Measurements from ENCODE around the gene COQ7. TPM values are rescaled to one million over a fixed set of nuclear protein-coding genes. Genes with fewer than 3 reads are reported as not detected.

The COQ7 gene
- total and polyA plus RNA-seq, 2 experiments from 2014 or later: 17.9 to 21.7 TPM

GRCh38 chr16:19127205-19127604, 59.8 kb downstream of the COQ7 start:
- Mint-ChIP-seq H3K4me3 (no peak overlapping the region), H3K36me3 (ENCODE audit: low read depth) (no peaks in the 10 kb centered on the region), H3K9me3 (peaks cover 12% of the 10 kb centered on the region; the same call in 2 of the 3 replicates), H3K4me1 (peaks cover 24% of the 10 kb centered on the region), H3K27me3 (ENCODE audit: insufficient read depth, low read depth, poor library complexity) (peaks cover 9% of the 10 kb centered on the region), H3K27ac (no peak overlapping the region)
- ATAC-seq: no peak
- peaks cover 20% of the 10 kb centered on the region for H3K4me1 ChIP-seq (ENCODE audit: insufficient read depth)
- TF ChIP-seq REST (IDR thresholded peaks at IDR 0.05; ENCODE audit: unreplicated experiment) (no peak), ZNF462 (CRISPR knock-in tag; IDR thresholded peaks at IDR 0.05) (no peak), ETS1 (IDR thresholded peaks at IDR 0.05) (no peak), ZNF331 (CRISPR knock-in tag; IDR thresholded peaks at IDR 0.05; ENCODE audit: low read depth) (no peak), CREB1 (CRISPR knock-in tag; IDR thresholded peaks at IDR 0.05; ENCODE audit: low read depth) (no peak), POLR2AphosphoS5 (IDR thresholded peaks at IDR 0.05; ENCODE audit: low read depth) (no peak), NANOG (IDR thresholded peaks at IDR 0.05; ENCODE audit: borderline replicate concordance) (no peak), EZH2phosphoT487 (IDR thresholded peaks at IDR 0.05; ENCODE audit: unreplicated experiment) (no peak), CTCF (conservative IDR thresholded peaks at IDR 0.05; ENCODE audit: low read depth in 2 of 2) (no peak), JUNB (IDR thresholded peaks at IDR 0.05; ENCODE audit: unreplicated experiment) (no peak), STAT1 (IDR thresholded peaks at IDR 0.05; ENCODE audit: unreplicated experiment) (no peak), ZNF114 (CRISPR knock-in tag; IDR thresholded peaks at IDR 0.05) (no peak), EZH2 (IDR thresholded peaks at IDR 0.05; ENCODE audit: low read depth, unreplicated experiment) (no peak)
- H3F3A ChIP-seq (replicated peaks; ENCODE audit: low read depth): no peaks in the 10 kb centered on the region
- DNase-seq (ENCODE audit: low spot score): no peak
- no peaks in the 10 kb centered on the region for H3K79me2 ChIP-seq (replicated peaks; ENCODE audit: insufficient read depth)
- no peak overlapping the region for H3K4me2 ChIP-seq
- no peaks in the 10 kb centered on the region for H3K9me2 ChIP-seq (ENCODE audit: insufficient read depth)
- H2AFZ ChIP-seq: no peak overlapping the region
- H3K27me3 ChIP-seq (ENCODE audit: insufficient read depth): no peaks in the 10 kb centered on the region
- H3K36me3 ChIP-seq (ENCODE audit: insufficient read depth): no peaks in the 10 kb centered on the region
- no peak overlapping the region for H3K4me3 ChIP-seq
- no peaks in the 10 kb centered on the region for H4K20me1 ChIP-seq (replicated peaks; ENCODE audit: insufficient read depth)
- H3K27ac ChIP-seq (ENCODE audit: low read depth): no peak overlapping the region

Data from GM23338 (cell line).